H1 (cell line): Measurements from ENCODE around the gene LHPP. TPM values are rescaled to one million over a fixed set of nuclear protein-coding genes. Genes with fewer than 3 reads are reported as not detected.

ENCODE experiments used
- ATF3 ChIP-seq: IDR thresholded peaks from 2 replicates; pipeline ENCODE4 v1.6.1; 2011; ENCODE audit warnings: low read depth, mild to moderate bottlenecking, low read length; ENCODE audit not compliant: insufficient read depth
- CHD7 ChIP-seq: fragments of 300-600 bp; sonication (generic); IDR thresholded peaks from 2 replicates; pipeline ENCODE4 v1.7.1; 2012; ENCODE audit warnings: low read length, moderate library complexity, mild to moderate bottlenecking, inconsistent platforms; ENCODE audit not compliant: insufficient replicate concordance
- RBBP5 ChIP-seq: IDR thresholded peaks from 2 replicates; pipeline ENCODE4 v1.7.1; 2012; ENCODE audit warnings: low read depth, mild to moderate bottlenecking, inconsistent platforms, low read length, moderate library complexity, borderline replicate concordance
- TAF1 ChIP-seq: IDR thresholded peaks from 2 replicates; pipeline ENCODE4 v1.6.1; 2011; ENCODE audit warnings: mild to moderate bottlenecking, low read depth, low read length
- TEAD4 ChIP-seq: IDR thresholded peaks from 2 replicates; pipeline ENCODE4 v1.6.1; 2012; ENCODE audit warnings: low read depth, low read length, inconsistent platforms, mixed read lengths
- polyA plus RNA-seq, 7 experiments: library from polyadenylated mRNA; depleted of rRNA in 3 of 7; stranded (reverse) in 5 of 7; unstranded in 2 of 7; fragments of >200 nt in 5 of 7; fragments of 200-250 nt in 2 of 7; gene quantifications; 1 replicate in 5 of 7; 2 replicates in 1 of 7; 4 replicates in 1 of 7; pipeline versions ENCODE4 v1.2.1 to v1.2.3, GENCODE V29; 2011 to 2013; ENCODE audit warnings: missing spikeins in 2 of 7, mixed read lengths in 2 of 7
- total RNA-seq: library from RNA; stranded (reverse); fragmentation: NEBNext Ultra II Directional; extraction: Animal tissue kit (Norgen Biotek cat#: 25700); gene quantifications from 2 replicates; pipeline ENCODE4 v1.2.1, GENCODE V29; 2021

LHPP gene
- total and polyA plus RNA-seq, 2 of the 8 experiments (the other 6 are each of a cell fraction or from before 2014, with no cell fraction given): 26.0 to 45.0 TPM

- TF ChIP-seq ATF3: no peak
- no peak for TF ChIP-seq TEAD4
- TF ChIP-seq TAF1: no peak
- no peak for TF ChIP-seq CHD7
- no peak for TF ChIP-seq RBBP5
- TF ChIP-seq, all 59 proteins: peak for 0
Observed at GRCh38 chr10:124632566-124632965, 170.9 kb downstream of the LHPP start (continued).
